ENCODE results near the gene RFC4.
"Not testable (repeated sequence)": the region's sequence is repeated elsewhere in the genome, so short reads cannot be mapped to it uniquely, and the experiment has no call there.

Gene RFC4

GRCh38 chr3:186825294-186825821 lies 19.1 kb upstream of the RFC4 start:
- DNase-seq (ENCODE audit: low read depth in 2 of 2), result no peak

DNA sequence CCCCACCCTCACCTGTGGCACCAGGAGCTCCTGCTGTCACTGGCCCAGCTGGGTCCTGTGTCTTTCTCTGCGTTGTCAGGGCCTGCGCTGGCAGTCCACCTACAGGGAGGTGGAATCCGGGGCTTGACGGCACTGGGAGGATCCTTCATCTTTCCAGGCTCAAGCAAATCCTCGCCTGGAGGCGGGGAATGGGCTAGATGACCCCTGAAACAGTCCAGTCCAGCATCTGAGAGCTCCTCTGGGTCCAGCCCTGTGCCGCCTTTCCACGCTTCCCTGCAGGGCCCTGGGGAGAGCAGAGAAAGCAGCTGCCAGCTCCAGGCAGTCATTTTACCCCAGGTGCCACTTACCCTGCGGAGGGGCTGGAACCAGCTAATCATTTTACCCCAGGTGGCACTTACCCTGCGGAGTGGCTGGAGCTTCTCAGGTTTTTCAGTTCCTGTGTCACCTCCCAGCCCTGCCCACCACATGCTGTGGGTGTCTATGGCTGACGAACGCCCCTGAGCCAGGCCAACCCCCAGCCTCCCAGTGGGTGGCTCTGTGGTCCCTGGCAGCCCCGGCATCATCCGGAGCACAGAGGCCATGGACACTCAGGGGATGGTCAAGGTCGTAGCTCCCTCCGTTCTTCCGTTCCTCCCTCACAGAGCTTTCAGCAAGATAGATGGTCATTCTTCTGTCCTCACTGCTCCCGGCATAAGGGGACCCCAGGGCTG lies 18.3 kb upstream of the RFC4 start:
- no peak for DNase-seq (ENCODE audit: low read depth in 2 of 2)

- no peak for DNase-seq (ENCODE audit: low read depth in 2 of 2)
Measured at GRCh38 chr3:186823386-186823785, 17.1 kb upstream of the RFC4 start.

GRCh38 chr3:186822388-186822759 lies 16.1 kb upstream of the RFC4 start:
- not testable (repeated sequence) for DNase-seq (ENCODE audit: low read depth in 2 of 2)

DNA sequence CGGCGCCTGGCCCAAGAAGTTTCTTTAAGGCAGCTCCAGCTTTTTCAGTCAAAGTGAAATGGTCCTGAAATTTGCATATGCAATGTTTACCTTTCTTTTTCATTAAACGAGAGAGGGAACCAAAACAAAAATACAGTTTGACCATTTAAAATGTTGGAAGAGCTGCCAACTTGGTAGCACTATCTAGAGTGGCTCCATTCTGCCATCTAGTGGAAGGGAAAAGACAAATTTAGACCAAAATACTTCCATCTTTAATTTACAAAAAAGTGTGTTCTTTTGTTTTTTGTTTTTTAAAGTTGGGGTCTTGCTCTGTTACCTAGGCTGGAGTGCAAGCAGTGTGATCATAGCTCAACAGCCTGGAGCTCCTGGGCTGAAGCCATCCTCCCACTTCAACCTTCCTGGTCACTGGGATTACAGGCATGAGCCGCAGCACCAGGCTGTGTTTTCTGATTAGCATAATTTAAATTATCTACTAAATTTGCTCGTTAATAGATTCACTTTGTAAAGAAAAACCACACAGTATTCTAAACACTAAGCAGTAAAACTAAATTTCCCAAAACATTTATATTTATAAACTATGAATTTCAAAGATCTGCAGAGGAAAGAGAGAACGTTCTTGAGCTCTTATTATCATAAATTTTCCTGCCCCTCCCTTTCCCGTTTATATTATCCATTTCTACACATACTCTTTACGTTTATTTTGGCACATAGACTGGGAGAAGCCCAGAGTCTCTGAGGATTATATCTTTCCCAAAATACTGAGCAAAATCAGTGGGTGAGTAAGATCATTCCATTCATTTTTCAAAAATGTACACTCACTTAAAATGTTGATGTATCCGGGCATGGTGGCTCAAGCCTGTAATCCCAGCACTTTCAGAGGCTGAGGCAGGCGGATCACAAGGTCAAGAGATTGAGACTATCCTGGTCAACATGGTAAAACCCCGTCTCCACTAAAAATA lies 15.4 kb upstream of the RFC4 start:
- no peak for DNase-seq (ENCODE audit: low read depth in 2 of 2)

DNA sequence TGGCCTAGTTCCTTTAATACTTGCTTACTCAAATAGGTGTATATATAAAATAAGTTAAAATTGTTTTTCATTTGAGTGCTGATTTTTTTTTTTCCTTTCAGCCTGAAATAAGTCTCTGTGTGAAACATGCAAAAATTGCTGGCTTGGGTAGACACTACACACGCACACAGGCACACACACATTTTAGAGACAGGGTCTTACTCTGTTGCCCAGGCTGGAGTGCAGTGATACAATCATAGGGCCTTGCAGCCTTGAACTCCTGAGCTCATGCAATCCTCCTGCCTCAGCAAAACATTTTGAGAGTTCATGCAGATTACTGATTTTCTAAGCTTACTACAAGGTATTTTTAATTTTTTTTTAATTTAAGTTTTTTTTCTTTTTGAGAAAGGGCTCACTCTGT lies 12.7 kb upstream of the RFC4 start:
- DNase-seq (ENCODE audit: low read depth in 2 of 2), result no peak

DNA sequence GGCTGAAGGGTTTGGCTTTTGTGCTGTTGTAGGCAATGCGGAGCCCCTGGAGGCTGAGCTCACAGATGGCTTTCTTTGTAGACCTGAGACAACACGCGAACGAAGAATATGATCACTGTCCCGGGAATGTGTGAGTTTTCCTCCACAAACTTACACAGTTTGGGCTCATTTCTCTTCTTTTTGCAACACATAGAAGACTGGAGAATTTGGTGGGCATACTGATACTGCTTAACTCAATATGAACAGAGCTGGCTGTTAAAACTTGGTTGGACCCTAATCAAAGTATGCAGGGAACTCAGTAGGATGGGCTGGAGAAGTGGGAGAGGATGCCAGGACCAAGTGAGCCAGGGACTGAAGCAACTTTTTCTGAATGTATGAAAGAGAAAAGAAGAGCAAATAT lies 12.2 kb upstream of the RFC4 start:
- DNase-seq (ENCODE audit: low read depth in 2 of 2), result no peak

DNA sequence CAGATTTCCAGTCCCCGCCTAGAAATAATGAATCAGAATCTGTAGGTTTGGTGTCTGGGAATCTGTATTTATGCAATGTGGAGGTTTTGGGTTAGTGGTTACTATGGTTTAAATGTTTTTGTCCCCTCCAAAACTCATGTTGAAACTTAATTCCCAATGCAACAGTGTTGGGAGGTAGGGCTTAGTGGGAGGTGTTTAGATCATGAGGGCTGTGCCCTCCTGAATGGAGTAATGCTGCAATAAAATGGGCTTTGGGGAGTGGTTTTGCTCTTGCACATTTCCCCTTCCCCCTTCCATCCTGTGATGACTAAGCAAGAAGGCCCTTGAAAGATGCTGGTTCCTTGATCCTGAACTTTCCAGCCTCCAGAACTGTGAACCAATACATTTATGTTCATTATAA lies 9.2 kb upstream of the RFC4 start:
- no peak for DNase-seq (ENCODE audit: low read depth in 2 of 2)

- no peak for DNase-seq (ENCODE audit: low read depth in 2 of 2)
Measured at GRCh38 chr3:186814100-186814499, 7.8 kb upstream of the RFC4 start.

GRCh38 chr3:186811313-186811712 lies 5.0 kb upstream of the RFC4 start:
- DNase-seq (ENCODE audit: low read depth in 2 of 2), result not testable (repeated sequence)

- no peak for DNase-seq (ENCODE audit: low read depth in 2 of 2)
Measured at GRCh38 chr3:186810336-186810996, 4.2 kb upstream of the RFC4 start.

- DNase-seq (ENCODE audit: low read depth in 2 of 2), result no peak
Measured at GRCh38 chr3:186807231-186807630, 949 bp upstream of the RFC4 start.

DNA sequence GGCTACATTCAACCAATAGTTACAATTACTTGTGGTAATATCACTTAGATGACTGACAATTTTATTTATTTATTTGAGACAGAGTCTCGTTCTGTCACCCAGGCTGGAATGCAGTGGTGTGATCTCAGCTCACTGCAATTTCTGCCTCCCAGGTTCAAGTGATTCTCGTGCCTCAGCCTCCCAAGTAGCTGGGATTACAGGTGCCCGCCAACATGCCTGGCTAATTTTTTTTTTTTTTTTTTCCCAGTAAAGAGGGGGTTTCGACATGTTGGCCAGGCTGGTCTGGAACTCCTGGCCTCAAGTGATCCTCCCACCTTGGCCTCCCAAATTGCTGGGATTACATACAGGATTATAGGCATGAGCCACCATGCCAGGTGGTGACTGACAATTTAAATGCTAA lies 2.8 kb downstream of the RFC4 start:
- not testable (repeated sequence) for DNase-seq (ENCODE audit: low read depth in 2 of 2)

DNA sequence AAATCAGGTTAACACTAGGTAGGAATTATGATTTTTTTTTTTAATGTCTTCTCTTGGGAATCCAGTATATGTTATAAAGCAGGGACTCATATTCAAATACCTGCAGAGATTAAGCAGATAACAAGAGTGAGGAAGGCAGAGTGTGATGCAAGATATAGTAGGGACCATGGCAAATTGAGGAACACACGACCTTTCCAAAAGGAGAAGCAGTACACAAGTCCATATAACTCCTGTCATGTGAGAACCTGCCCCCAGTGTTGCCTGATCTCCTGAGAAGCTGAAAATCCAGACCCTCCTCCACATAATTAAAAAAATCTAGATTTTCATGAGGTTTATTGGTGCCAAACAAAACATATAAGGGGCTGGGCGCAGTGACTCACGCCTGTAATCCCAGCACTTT lies 3.6 kb downstream of the RFC4 start:
- DNase-seq (ENCODE audit: low read depth in 2 of 2), result no peak

DNA sequence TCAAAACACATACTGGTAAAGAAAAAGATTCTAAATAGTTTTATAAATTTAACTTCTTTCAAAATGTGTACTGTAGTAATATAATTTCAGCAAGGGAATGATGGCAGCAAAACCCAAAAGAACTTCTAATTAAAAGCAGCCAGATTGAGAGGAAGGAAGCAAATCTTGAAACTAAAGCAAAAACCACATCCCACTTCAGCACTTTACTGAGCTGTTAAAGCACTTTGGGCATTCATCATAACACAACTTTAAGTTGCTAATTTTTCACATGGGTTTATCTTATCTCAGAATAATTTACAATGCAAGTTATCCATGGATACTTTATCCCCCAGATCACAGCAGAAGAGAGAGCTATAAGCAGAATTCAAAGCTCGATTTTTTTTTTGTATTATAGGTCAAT lies 6.0 kb downstream of the RFC4 start:
- no peak for DNase-seq (ENCODE audit: low read depth in 2 of 2)

- no peak for DNase-seq (ENCODE audit: low read depth in 2 of 2)
Measured at GRCh38 chr3:186798239-186798874, 7.9 kb downstream of the RFC4 start.

- no peak for DNase-seq (ENCODE audit: low read depth in 2 of 2)
Measured at GRCh38 chr3:186790261-186790981, 15.9 kb downstream of the RFC4 start.

DNA sequence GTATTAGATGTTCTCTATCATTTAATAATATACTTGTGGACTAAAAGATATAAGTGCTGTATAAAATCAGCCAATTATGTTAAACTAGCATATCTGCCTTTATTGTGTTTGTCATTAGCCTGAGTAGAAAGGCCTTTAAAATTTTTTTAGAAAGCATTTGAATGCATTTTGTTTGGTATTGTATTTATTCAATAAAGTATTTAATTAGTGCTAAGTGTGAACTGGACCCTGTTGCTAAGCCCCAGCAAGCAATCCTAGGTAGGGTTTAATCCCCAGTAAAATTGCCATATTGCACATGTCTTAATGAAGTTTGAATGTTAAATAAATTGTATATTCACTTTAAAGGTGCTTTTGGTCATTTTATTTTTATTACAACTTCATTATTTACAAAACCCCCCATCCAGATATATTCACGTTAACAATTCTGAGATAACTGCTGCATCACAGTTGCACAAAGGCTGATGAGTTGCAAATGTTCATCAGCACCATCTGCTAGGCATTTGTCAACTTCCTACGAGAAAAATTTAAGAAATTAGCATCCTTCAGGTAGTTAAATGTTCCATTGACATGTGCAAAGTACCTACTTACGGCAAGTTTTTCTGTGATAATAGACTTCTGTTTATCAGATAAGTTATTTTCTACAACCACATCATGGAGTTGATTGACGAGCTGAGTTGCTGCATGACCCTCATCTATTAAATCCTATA lies 16.6 kb downstream of the RFC4 start:
- no peak for DNase-seq (ENCODE audit: low read depth in 2 of 2)

DNA sequence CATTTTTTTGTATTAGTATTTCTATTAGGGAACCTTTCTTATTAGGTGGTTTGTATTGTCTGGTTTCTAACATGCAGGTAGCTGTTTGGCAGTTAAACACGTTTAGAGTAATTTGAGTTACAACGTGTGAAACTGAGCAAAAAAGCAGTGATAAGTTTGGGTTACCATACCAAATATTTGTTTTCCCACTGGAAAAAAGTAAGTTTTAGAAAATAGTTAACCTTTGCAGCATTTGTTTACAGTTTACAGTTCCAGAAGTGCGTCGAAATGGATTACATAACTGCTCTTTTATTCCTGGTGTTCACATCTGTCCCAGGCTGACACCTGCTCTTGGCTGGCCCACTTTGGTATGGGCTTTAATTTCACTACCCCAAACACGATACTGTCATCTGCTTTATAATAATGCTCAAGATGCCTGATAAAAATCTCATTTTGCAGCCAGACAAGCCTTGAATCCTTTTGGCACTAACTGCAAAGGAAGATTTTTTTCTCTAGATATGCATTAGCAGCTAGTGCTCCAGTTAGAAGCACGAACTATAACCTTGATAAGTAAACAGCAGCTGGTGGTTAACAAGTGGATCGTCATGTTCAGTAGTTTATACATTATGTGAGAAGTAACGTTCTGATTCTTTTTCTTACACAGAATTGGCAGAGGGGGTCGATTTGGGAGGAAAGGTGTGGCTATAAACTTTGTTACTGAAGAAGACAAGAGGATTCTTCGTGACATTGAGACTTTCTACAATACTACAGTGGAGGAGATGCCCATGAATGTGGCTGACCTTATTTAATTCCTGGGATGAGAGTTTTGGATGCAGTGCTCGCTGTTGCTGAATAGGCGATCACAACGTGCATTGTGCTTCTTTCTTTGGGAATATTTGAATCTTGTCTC lies 17.6 kb downstream of the RFC4 start:
- DNase-seq (ENCODE audit: low read depth in 2 of 2), result no peak

All from stimulated activated CD8-positive, alpha-beta memory T cell treated with anti-CD3 and anti-CD28 coated beads, Interleukin-7, amount 100 ng/mL, for 1 hour (primary cell).